Measurements from ENCODE around the gene GTSE1.

The GTSE1 gene

GRCh38 chr22:46348099-46348695 lies 51.5 kb downstream of the GTSE1 start:
- no peak for TF ChIP-seq CTCF (IDR thresholded peaks at IDR 0.05; ENCODE audit: insufficient read depth, low read length, poor library complexity, severe bottlenecking)
- no peak for DNase-seq (ENCODE audit: extremely low read depth, insufficient read length)
- Histone ChIP-seq H3K36me3 (ENCODE audit: control insufficient read depth, insufficient read depth, low read length) (peaks cover 56% of the 10 kb centered on the region), H3K4me3 (replicated peaks; ENCODE audit: low read depth, low read length) (no peak overlapping the region), H3K27me3 (replicated peaks; ENCODE audit: control insufficient read depth, insufficient read depth, low read length) (no peaks in the 10 kb centered on the region)

GRCh38 chr22:46349238-46349637 lies 52.6 kb downstream of the GTSE1 start:
- no peak for DNase-seq (ENCODE audit: extremely low read depth, insufficient read length)
- TF ChIP-seq CTCF (IDR thresholded peaks at IDR 0.05; ENCODE audit: insufficient read depth, low read length, poor library complexity, severe bottlenecking) = no peak
- Histone ChIP-seq H3K4me3 (replicated peaks; ENCODE audit: low read depth, low read length) (no peak overlapping the region), H3K27me3 (replicated peaks; ENCODE audit: control insufficient read depth, insufficient read depth, low read length) (no peaks in the 10 kb centered on the region), H3K36me3 (ENCODE audit: control insufficient read depth, insufficient read depth, low read length) (peaks cover 55% of the 10 kb centered on the region)

- no peak for TF ChIP-seq CTCF (IDR thresholded peaks at IDR 0.05; ENCODE audit: insufficient read depth, low read length, poor library complexity, severe bottlenecking)
- H3K36me3 ChIP-seq (ENCODE audit: control insufficient read depth, insufficient read depth, low read length) = peaks cover 52% of the 10 kb centered on the region
- no peak for DNase-seq (ENCODE audit: extremely low read depth, insufficient read length)
- no peak overlapping the region for H3K4me3 ChIP-seq (replicated peaks; ENCODE audit: low read depth, low read length)
- H3K27me3 ChIP-seq (replicated peaks; ENCODE audit: control insufficient read depth, insufficient read depth, low read length) = no peaks in the 10 kb centered on the region
These were observed 53.0 kb downstream of the GTSE1 start for GRCh38 chr22:46349681-46350080.

- Histone ChIP-seq H3K36me3 (ENCODE audit: control insufficient read depth, insufficient read depth, low read length) (peaks cover 52% of the 10 kb centered on the region), H3K4me3 (replicated peaks; ENCODE audit: low read depth, low read length) (no peak overlapping the region), H3K27me3 (replicated peaks; ENCODE audit: control insufficient read depth, insufficient read depth, low read length) (no peaks in the 10 kb centered on the region)
- DNase-seq (ENCODE audit: extremely low read depth, insufficient read length) = no peak
- TF ChIP-seq CTCF (IDR thresholded peaks at IDR 0.05; ENCODE audit: insufficient read depth, low read length, poor library complexity, severe bottlenecking) = no peak
These were observed 53.5 kb downstream of the GTSE1 start for GRCh38 chr22:46350121-46350520.

GRCh38 chr22:46350646-46351045 lies 54.0 kb downstream of the GTSE1 start:
- TF ChIP-seq CTCF (IDR thresholded peaks at IDR 0.05; ENCODE audit: insufficient read depth, low read length, poor library complexity, severe bottlenecking) = no peak
- no peak overlapping the region for H3K4me3 ChIP-seq (replicated peaks; ENCODE audit: low read depth, low read length)
- DNase-seq (ENCODE audit: extremely low read depth, insufficient read length) = no peak
- no peaks in the 10 kb centered on the region for H3K27me3 ChIP-seq (replicated peaks; ENCODE audit: control insufficient read depth, insufficient read depth, low read length)
- H3K36me3 ChIP-seq (ENCODE audit: control insufficient read depth, insufficient read depth, low read length) = peaks cover 55% of the 10 kb centered on the region

Data from GM06990 (cell line).